SK-N-SH (cell line): ENCODE results near the gene C20orf141. TPM values are rescaled to one million over a fixed set of nuclear protein-coding genes. Genes with fewer than 3 reads are reported as not detected.

Experiments used
- CTCF ChIA-PET: fragments of 300-600, 350-600 bp; formaldehyde crosslinking; extraction: SDS; loops from one replicate; lab custom pipeline; 2021; lab: Yijun Ruan, JAX
- POLR2A ChIA-PET: fragments of 350-600 bp; sonication (Branson Sonifier 250); formaldehyde crosslinking; extraction: SDS; loops from one replicate; lab custom pipeline; 2020; ENCODE audit warnings: antibody characterized with exemption, inconsistent platforms; lab: Yijun Ruan, JAX
- DNase-seq: peaks from one replicate; pipeline ENCODE4 v3.0.0; 2012
- H2AFZ ChIP-seq: fragments of 200-600 bp; sonication (generic); 2 replicates; pipeline ENCODE4 v1.8.1; 2016; ENCODE audit warnings: antibody characterized with exemption, mild to moderate bottlenecking, low read depth
- H3F3A ChIP-seq: fragments of 200-600 bp; sonication (generic); replicated peaks from 2 replicates; pipeline ENCODE3; 2016; ENCODE audit warnings: antibody characterized with exemption, mild to moderate bottlenecking; ENCODE audit not compliant: insufficient read depth
- H3K27ac ChIP-seq, 2 experiments: fragments of 200-500 bp in 1 of 2; fragments of 200-600 bp in 1 of 2; sonication (Bioruptor generic) in 1 of 2; sonication (generic), shearing (Covaris generic) in 1 of 2; 2 replicates each; pipeline versions ENCODE4 v1.5.1 to v1.6.1; 2014 to 2016; ENCODE audit warnings: low read depth in 2 of 2, inconsistent platforms in 1 of 2, low read length in 1 of 2, mild to moderate bottlenecking in 1 of 2, mixed read lengths in 1 of 2
- H3K27me3 ChIP-seq: fragments of 200-600 bp; sonication (generic), shearing (Covaris generic); 2 replicates; pipeline ENCODE4 v1.6.1; 2016; ENCODE audit warnings: mixed run types; ENCODE audit not compliant: insufficient read depth
- H3K36me3 ChIP-seq, 2 experiments: fragments of 200-500 bp in 1 of 2; fragments of 200-600 bp in 1 of 2; sonication (Bioruptor generic) in 1 of 2; sonication (generic) in 1 of 2; replicated peaks in 1 of 2; 2 replicates each; pipeline versions ENCODE3 to v1.5.1; 2014 to 2016; ENCODE audit warnings: low read length in 1 of 2, mild to moderate bottlenecking in 1 of 2; ENCODE audit not compliant: insufficient read depth in 2 of 2, control insufficient read depth in 1 of 2
- H3K4me1 ChIP-seq, 2 experiments: fragments of 200-500 bp in 1 of 2; fragments of 200-600 bp in 1 of 2; sonication (Bioruptor generic) in 1 of 2; sonication (generic), shearing (Covaris generic) in 1 of 2; 2 replicates each; pipeline versions ENCODE4 v1.5.1 to v1.6.1; 2014 to 2016; ENCODE audit warnings: low read depth in 1 of 2, low read length in 1 of 2, mixed run types in 1 of 2; ENCODE audit not compliant: insufficient read depth in 2 of 2, control insufficient read depth in 1 of 2
- H3K4me2 ChIP-seq: fragments of 200-600 bp; sonication (generic), shearing (Covaris generic); 2 replicates; pipeline ENCODE4 v1.6.1; 2017; ENCODE audit warnings: mixed run types
- H3K4me3 ChIP-seq, 2 experiments: fragments of 200-500 bp in 1 of 2; fragments of 200-600 bp in 1 of 2; sonication (Bioruptor generic) in 1 of 2; sonication (generic), shearing (Covaris generic) in 1 of 2; 2 replicates each; pipeline versions ENCODE4 v1.5.1 to v1.8.1; 2014 to 2016; ENCODE audit warnings: low read depth in 2 of 2, inconsistent platforms in 1 of 2, low read length in 1 of 2, mild to moderate bottlenecking in 1 of 2, mixed read lengths in 1 of 2, moderate library complexity in 1 of 2
- H3K79me2 ChIP-seq: fragments of 200-600 bp; sonication (generic); 2 replicates; pipeline ENCODE4 v1.8.1; 2017; ENCODE audit warnings: mild to moderate bottlenecking; ENCODE audit not compliant: insufficient read depth
- H3K9ac ChIP-seq: fragments of 200-600 bp; sonication (generic); 2 replicates; pipeline ENCODE4 v1.6.1; 2017; ENCODE audit warnings: mixed run types
- H3K9me2 ChIP-seq: fragments of 200-600 bp; sonication (generic); 2 replicates; pipeline ENCODE4 v1.6.1; 2017; ENCODE audit warnings: mixed run types
- H3K9me3 ChIP-seq: fragments of 200-600 bp; sonication (generic); 2 replicates; pipeline ENCODE4 v1.6.1; 2017; ENCODE audit warnings: mixed run types, mild to moderate bottlenecking, moderate library complexity
- H4K20me1 ChIP-seq: fragments of 200-600 bp; sonication (generic); 2 replicates; pipeline ENCODE4 v1.6.1; 2017; ENCODE audit warnings: mild to moderate bottlenecking, mixed run types; ENCODE audit not compliant: insufficient read depth
- ELF1 ChIP-seq: IDR thresholded peaks from 2 replicates; pipeline ENCODE4 v1.4.0; 2012
- EP300 ChIP-seq, 2 experiments: IDR thresholded peaks; 2 replicates each; pipeline versions ENCODE4 v1.4.0 to v1.6.1; 2012; ENCODE audit warnings: borderline replicate concordance in 1 of 2, low read depth in 1 of 2, low read length in 1 of 2
- FOXJ3 ChIP-seq: sonication (generic); formaldehyde crosslinking; IDR thresholded peaks from 2 replicates; pipeline ENCODE4 v1.5.1; 2020; ENCODE audit warnings: mild to moderate bottlenecking, missing genetic modification reagents
- MEF2A ChIP-seq: IDR thresholded peaks from 2 replicates; pipeline ENCODE4 v1.4.0; 2012; ENCODE audit warnings: low read depth, borderline replicate concordance
- MXI1 ChIP-seq: IDR thresholded peaks from 2 replicates; pipeline ENCODE4 v1.6.1; 2012; ENCODE audit warnings: mild to moderate bottlenecking, low read depth, low read length, improper control_type of control experiment
- POLR2AphosphoS5 ChIP-seq: IDR thresholded peaks from 2 replicates; pipeline ENCODE4 v1.6.1; 2012; ENCODE audit warnings: low read depth, low read length
- RCOR1 ChIP-seq: fragments of 150-350 bp; IDR thresholded peaks from 2 replicates; pipeline ENCODE4 v1.6.1; 2017; ENCODE audit warnings: antibody characterized with exemption, low read length
- RFX5 ChIP-seq: IDR thresholded peaks from 2 replicates; pipeline ENCODE4 v1.6.1; 2012; ENCODE audit warnings: mild to moderate bottlenecking, improper control_type of control experiment, low read length
- SIN3A ChIP-seq: IDR thresholded peaks from 2 replicates; pipeline ENCODE4 v1.6.1; 2012; ENCODE audit warnings: low read depth, mild to moderate bottlenecking, low read length, moderate library complexity, borderline replicate concordance
- TCF12 ChIP-seq: IDR thresholded peaks from 2 replicates; pipeline ENCODE4 v1.4.0; 2012
- TEAD4 ChIP-seq: IDR thresholded peaks from 2 replicates; pipeline ENCODE4 v1.4.0; 2012; ENCODE audit warnings: mild to moderate bottlenecking, borderline replicate concordance; ENCODE audit not compliant: insufficient read depth
- WGBS: methylation state at CpG from one replicate; pipeline ENCODE4 v1.1.6; 2017; ENCODE audit warnings: low lambda C conversion rate; 5-methylcytosine and 5-hydroxymethylcytosine counted together
- polyA plus RNA-seq, 3 experiments: library from polyadenylated mRNA; depleted of rRNA; stranded (reverse); fragments of >200 nt; gene quantifications; 2 replicates each; pipeline ENCODE4 v1.2.3, GENCODE V29; 2012
- TF ChIP-seq, protein P1 (sequence below): IDR thresholded peaks from 2 replicates; pipeline ENCODE4 v1.4.0; 2012; ENCODE audit warnings: low read depth, borderline replicate concordance
- TF ChIP-seq, protein P2 (sequence below): fragments of 150-350 bp; IDR thresholded peaks from 2 replicates; pipeline ENCODE4 v1.6.1; 2016; ENCODE audit warnings: mild to moderate bottlenecking, low read depth, low read length
- TF ChIP-seq, protein P3 (sequence below): IDR thresholded peaks from 2 replicates; pipeline ENCODE4; 2012

C20orf141 gene
- polyA plus RNA-seq, 1 of the 3 experiments (the other 2 are of a cell fraction): 1.2 TPM

DNA sequence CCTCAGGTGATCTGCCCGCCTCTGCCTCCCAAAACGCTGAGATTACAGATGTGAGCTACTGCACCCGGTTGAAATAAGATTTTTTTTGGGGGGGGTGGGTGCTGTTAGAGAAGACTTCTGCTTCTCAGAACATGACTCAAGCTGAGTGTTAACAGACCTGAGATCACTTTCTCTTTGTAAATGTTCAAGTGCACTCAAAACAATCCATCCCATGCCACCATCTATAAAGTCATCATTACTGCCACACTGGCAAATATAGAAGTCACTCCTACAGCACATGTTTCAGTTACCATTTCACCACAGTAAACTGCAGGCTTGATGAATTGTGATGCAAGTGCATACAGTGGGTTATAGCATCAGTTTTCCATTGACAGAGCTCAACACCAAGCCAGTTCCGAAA is 34.7 kb downstream of the C20orf141 start:
- Histone ChIP-seq H2AFZ (no peak overlapping the region), H3K27me3 (no peaks in the 10 kb centered on the region), H4K20me1 (no peaks in the 10 kb centered on the region), H3K4me2 (no peak overlapping the region), H3K36me3 (no peaks in the 10 kb centered on the region), H3K4me1 (peaks cover 0 to 2% of the 10 kb centered on the region in 2 experiments; a peak in 1 of 4 replicates), H3K9ac (no peak overlapping the region), H3K9me2 (no peaks in the 10 kb centered on the region), H3K9me3 (no peaks in the 10 kb centered on the region), H3K27ac (no peak overlapping the region), H3K4me3 (no peak overlapping the region), H3K79me2 (peaks cover 5% of the 10 kb centered on the region; the same call in 1 of the 2 replicates), H3F3A (no peaks in the 10 kb centered on the region)
- TF ChIP-seq SIN3A: no peak
- no peak for TF ChIP-seq MXI1
- TF ChIP-seq, protein P1, sequence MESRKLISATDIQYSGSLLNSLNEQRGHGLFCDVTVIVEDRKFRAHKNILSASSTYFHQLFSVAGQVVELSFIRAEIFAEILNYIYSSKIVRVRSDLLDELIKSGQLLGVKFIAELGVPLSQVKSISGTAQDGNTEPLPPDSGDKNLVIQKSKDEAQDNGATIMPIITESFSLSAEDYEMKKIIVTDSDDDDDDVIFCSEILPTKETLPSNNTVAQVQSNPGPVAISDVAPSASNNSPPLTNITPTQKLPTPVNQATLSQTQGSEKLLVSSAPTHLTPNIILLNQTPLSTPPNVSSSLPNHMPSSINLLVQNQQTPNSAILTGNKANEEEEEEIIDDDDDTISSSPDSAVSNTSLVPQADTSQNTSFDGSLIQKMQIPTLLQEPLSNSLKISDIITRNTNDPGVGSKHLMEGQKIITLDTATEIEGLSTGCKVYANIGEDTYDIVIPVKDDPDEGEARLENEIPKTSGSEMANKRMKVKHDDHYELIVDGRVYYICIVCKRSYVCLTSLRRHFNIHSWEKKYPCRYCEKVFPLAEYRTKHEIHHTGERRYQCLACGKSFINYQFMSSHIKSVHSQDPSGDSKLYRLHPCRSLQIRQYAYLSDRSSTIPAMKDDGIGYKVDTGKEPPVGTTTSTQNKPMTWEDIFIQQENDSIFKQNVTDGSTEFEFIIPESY: no peak
- TF ChIP-seq, protein P2, sequence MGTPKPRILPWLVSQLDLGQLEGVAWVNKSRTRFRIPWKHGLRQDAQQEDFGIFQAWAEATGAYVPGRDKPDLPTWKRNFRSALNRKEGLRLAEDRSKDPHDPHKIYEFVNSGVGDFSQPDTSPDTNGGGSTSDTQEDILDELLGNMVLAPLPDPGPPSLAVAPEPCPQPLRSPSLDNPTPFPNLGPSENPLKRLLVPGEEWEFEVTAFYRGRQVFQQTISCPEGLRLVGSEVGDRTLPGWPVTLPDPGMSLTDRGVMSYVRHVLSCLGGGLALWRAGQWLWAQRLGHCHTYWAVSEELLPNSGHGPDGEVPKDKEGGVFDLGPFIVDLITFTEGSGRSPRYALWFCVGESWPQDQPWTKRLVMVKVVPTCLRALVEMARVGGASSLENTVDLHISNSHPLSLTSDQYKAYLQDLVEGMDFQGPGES: no peak
- no peak for TF ChIP-seq ELF1
- no peak for TF ChIP-seq RCOR1
- no peak for TF ChIP-seq FOXJ3 (CRISPR knock-in tag)
- TF ChIP-seq, protein P3, sequence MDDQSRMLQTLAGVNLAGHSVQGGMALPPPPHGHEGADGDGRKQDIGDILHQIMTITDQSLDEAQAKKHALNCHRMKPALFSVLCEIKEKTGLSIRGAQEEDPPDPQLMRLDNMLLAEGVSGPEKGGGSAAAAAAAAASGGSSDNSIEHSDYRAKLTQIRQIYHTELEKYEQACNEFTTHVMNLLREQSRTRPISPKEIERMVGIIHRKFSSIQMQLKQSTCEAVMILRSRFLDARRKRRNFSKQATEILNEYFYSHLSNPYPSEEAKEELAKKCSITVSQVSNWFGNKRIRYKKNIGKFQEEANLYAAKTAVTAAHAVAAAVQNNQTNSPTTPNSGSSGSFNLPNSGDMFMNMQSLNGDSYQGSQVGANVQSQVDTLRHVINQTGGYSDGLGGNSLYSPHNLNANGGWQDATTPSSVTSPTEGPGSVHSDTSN: no peak
- no peak for TF ChIP-seq EP300 (IDR thresholded peaks at IDR 0.05; ENCODE audit: borderline replicate concordance in 1 of 2, low read depth in 1 of 2, low read length in 1 of 2)
- TF ChIP-seq RFX5: no peak
- no peak for TF ChIP-seq MEF2A
- 95% methylated on average over 4 of the region's 4 CpGs for WGBS
- ChIA-PET CTCF (interaction anchor here (1.5 to 3.1 kb wide), 5 partner anchors 9 to 94 kb away, joined by 3 to 9 read pairs (median 6); no protein-coding TSS in a partner anchor), POLR2A (no interaction called here)
- DNase-seq: no peak

DNA sequence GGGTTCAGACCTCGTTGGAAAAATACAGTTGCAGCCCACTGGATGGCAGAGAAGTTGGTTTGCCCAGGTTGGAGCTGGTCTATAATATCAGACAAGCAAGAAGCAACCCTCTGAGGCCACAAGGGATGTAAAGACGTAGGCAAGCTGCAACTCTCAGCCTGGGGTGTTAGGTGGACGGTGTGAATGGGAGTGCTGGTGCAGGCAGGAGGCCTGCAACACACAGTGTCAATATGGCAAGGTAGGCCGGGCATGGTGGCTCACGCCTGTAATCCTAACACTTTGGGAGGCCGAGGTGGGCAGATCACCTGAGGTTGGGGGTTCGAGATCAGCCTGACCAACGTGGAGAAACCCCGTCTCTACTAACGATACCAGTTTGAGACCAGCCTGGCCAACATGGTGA is 36.3 kb downstream of the C20orf141 start:
- Histone ChIP-seq H3K9me3 (no peaks in the 10 kb centered on the region), H3K9me2 (no peaks in the 10 kb centered on the region), H3K4me1 (peaks cover 0 to 2% of the 10 kb centered on the region in 2 experiments; a peak in 1 of 4 replicates), H3K27me3 (no peaks in the 10 kb centered on the region), H3K4me2 (no peak overlapping the region), H3K79me2 (peaks cover 5% of the 10 kb centered on the region; the same call in 1 of the 2 replicates), H3K9ac (no peak overlapping the region), H3F3A (no peaks in the 10 kb centered on the region), H3K36me3 (no peaks in the 10 kb centered on the region), H4K20me1 (no peaks in the 10 kb centered on the region), H3K4me3 (no peak overlapping the region), H2AFZ (no peak overlapping the region), H3K27ac (no peak overlapping the region)
- ChIA-PET POLR2A (interaction anchor here (0.7 kb wide), 1 partner anchor 121 kb away, joined by 3 read pairs; no protein-coding TSS in a partner anchor), CTCF (interaction anchor here (0.5 to 3.1 kb wide), 12 partner anchors 9 to 162 kb away, joined by 3 to 22 read pairs (median 5); partner anchors contain the start of gene EBF4)
- TF ChIP-seq MXI1 (no peak), TCF12 (no peak), POLR2AphosphoS5 (no peak), TEAD4 (no peak)
- TF ChIP-seq, protein P3: no peak
- WGBS: 85% methylated on average over 8 of the region's 10 CpGs
- DNase-seq: no peak
